Neural cell (in vitro differentiated cells): ENCODE results near the gene ASTL. TPM values are rescaled to one million over a fixed set of nuclear protein-coding genes. Genes with fewer than 3 reads are reported as not detected.
"Not testable (repeated sequence)": the region's sequence is repeated elsewhere in the genome, so short reads cannot be mapped to it uniquely, and the experiment has no call there.

ENCODE experiments used
- H2AFZ ChIP-seq: fragments of 200-600, 300-800 bp; sonication (generic), shearing (Covaris generic); 2 replicates; pipeline ENCODE4 v1.6.0; 2014; ENCODE audit warnings: low read depth, mild to moderate bottlenecking, antibody characterized with exemption, low read length, moderate library complexity
- H3F3A ChIP-seq: fragments of 200-600 bp; shearing (Covaris generic); 2 replicates; pipeline ENCODE4 v1.6.1; 2016; ENCODE audit warnings: mild to moderate bottlenecking, moderate library complexity, mixed read lengths, antibody characterized with exemption, low read length; ENCODE audit not compliant: insufficient read depth, poor library complexity, severe bottlenecking
- H3K27ac ChIP-seq: fragments of 200-600, 300-800 bp; sonication (generic), shearing (Covaris generic); 2 replicates; pipeline ENCODE4 v1.5.1; 2014; ENCODE audit warnings: mild to moderate bottlenecking, low read length, moderate library complexity
- H3K27me3 ChIP-seq: fragments of 300-800, 200-600 bp; sonication (generic), shearing (Covaris generic); 2 replicates; pipeline ENCODE4 v1.6.0; 2014; ENCODE audit warnings: mild to moderate bottlenecking, low read depth, low read length, moderate library complexity; ENCODE audit not compliant: insufficient read depth
- H3K36me3 ChIP-seq: fragments of 300-800, 200-600 bp; sonication (generic), shearing (Covaris generic); 2 replicates; pipeline ENCODE4 v1.5.1; 2014; ENCODE audit warnings: mild to moderate bottlenecking, antibody characterized with exemption, low read length, moderate library complexity; ENCODE audit not compliant: insufficient read depth
- H3K4me2 ChIP-seq: fragments of 300-800, 200-600 bp; sonication (generic), shearing (Covaris generic); 2 replicates; pipeline ENCODE4 v1.6.0; 2014; ENCODE audit warnings: mild to moderate bottlenecking, low read length
- H3K4me3 ChIP-seq: fragments of 300-800, 200-600 bp; sonication (generic), shearing (Covaris generic); 2 replicates; pipeline ENCODE4 v1.5.1; 2014; ENCODE audit warnings: mild to moderate bottlenecking, low read length, moderate library complexity
- H3K79me2 ChIP-seq: fragments of 200-600 bp; shearing (Covaris generic); replicated peaks from 2 replicates; pipeline ENCODE4 v1.6.0; 2014; ENCODE audit warnings: mild to moderate bottlenecking, low read length, moderate library complexity; ENCODE audit not compliant: insufficient read depth
- H3K9ac ChIP-seq: fragments of 300-800, 200-600 bp; sonication (generic), shearing (Covaris generic); 2 replicates; pipeline ENCODE4 v1.6.1; 2016; ENCODE audit warnings: mild to moderate bottlenecking, low read length, mixed read lengths
- H3K9me2 ChIP-seq: fragments of 200-600 bp; shearing (Covaris generic); 2 replicates; pipeline ENCODE4 v1.6.1; 2016; ENCODE audit warnings: mild to moderate bottlenecking, low read length, mixed read lengths; ENCODE audit not compliant: insufficient read depth
- H3K9me3 ChIP-seq: fragments of 200-600, 300-800 bp; sonication (generic), shearing (Covaris generic); 2 replicates; pipeline ENCODE4 v1.6.1; 2016; ENCODE audit warnings: mild to moderate bottlenecking, mixed run types, low read length, moderate library complexity, mixed read lengths
- H4K20me1 ChIP-seq: fragments of 200-600 bp; shearing (Covaris generic); 2 replicates; pipeline ENCODE4 v1.6.1; 2016; ENCODE audit warnings: mild to moderate bottlenecking, mixed run types; ENCODE audit not compliant: insufficient read depth
- EP300 ChIP-seq: fragments of 450-650 bp; conservative IDR thresholded peaks from 2 replicates; pipeline ENCODE4 v1.6.1; 2014; ENCODE audit warnings: antibody characterized with exemption, mild to moderate bottlenecking, moderate library complexity; ENCODE audit not compliant: poor library complexity, severe bottlenecking
- EZH2 ChIP-seq: fragments of 200-600, 300-800 bp; shearing (Covaris generic), sonication (generic); IDR thresholded peaks from 2 replicates; pipeline ENCODE4 v1.6.1; 2014; ENCODE audit warnings: antibody characterized with exemption, low read length, borderline replicate concordance, mild to moderate bottlenecking; ENCODE audit not compliant: insufficient read depth, poor library complexity, severe bottlenecking
- MXI1 ChIP-seq: fragments of 450-650 bp; conservative IDR thresholded peaks from 2 replicates; pipeline ENCODE4 v1.6.1; 2014; ENCODE audit warnings: antibody characterized with exemption, mild to moderate bottlenecking; ENCODE audit not compliant: poor library complexity, severe bottlenecking
- POLR2AphosphoS5 ChIP-seq: IDR thresholded peaks from 2 replicates; pipeline ENCODE4 v1.6.1; 2012
- RAD21 ChIP-seq: fragments of 450-650 bp; conservative IDR thresholded peaks from 2 replicates; pipeline ENCODE4 v1.6.1; 2014; ENCODE audit warnings: antibody characterized with exemption, mild to moderate bottlenecking, moderate library complexity
- SMC3 ChIP-seq: fragments of 450-650 bp; conservative IDR thresholded peaks from 2 replicates; pipeline ENCODE4 v1.6.1; 2014; ENCODE audit warnings: antibody characterized with exemption, mild to moderate bottlenecking, moderate library complexity; ENCODE audit not compliant: poor library complexity
- TAF1 ChIP-seq: IDR thresholded peaks from 2 replicates; pipeline ENCODE4 v1.6.1; 2012; ENCODE audit warnings: low read depth
- polyA plus RNA-seq: library from polyadenylated mRNA; depleted of rRNA; stranded (reverse); fragments of >200 nt; gene quantifications from 2 replicates; pipeline ENCODE4 v1.2.3, GENCODE V29; 2014
- TF ChIP-seq, protein P1 (sequence below): fragments of 450-650 bp; IDR thresholded peaks from 2 replicates; pipeline ENCODE4 v1.5.1; 2014; ENCODE audit warnings: antibody characterized with exemption, mild to moderate bottlenecking, moderate library complexity; ENCODE audit not compliant: poor library complexity, severe bottlenecking
- TF ChIP-seq, protein P2 (sequence below): IDR thresholded peaks from 2 replicates; pipeline ENCODE4 v1.6.1; 2012; ENCODE audit warnings: borderline replicate concordance

ASTL gene
- polyA plus RNA-seq, 1 donor from 2014 or later: not detected

DNA sequence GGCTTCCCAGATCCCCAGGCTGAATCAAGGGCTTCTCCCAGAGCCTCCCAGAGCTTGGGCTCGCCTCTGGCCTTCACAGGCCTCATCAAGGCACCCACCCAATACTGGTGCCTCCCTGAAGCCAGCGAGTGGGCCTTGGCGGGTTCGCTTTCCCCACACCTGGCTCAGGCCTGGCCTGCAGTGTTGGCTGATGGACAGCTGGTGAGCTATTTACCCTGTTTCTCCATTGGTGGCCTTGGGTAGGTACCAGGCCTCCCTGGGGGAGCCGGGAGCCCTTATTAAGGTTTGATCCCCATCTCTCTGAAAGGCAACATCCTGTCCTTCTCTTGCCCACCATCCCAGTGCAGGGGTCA lies 25.1 kb upstream of the ASTL start:
- H3K9me2 ChIP-seq: no peaks in the 10 kb centered on the region
- no peak overlapping the region for H3K4me2 ChIP-seq
- TF ChIP-seq POLR2AphosphoS5 (no peak), TAF1 (no peak), MXI1 (no peak), RAD21 (no peak), EP300 (no peak), EZH2 (no peak), SMC3 (no peak)
- TF ChIP-seq, protein P1, sequence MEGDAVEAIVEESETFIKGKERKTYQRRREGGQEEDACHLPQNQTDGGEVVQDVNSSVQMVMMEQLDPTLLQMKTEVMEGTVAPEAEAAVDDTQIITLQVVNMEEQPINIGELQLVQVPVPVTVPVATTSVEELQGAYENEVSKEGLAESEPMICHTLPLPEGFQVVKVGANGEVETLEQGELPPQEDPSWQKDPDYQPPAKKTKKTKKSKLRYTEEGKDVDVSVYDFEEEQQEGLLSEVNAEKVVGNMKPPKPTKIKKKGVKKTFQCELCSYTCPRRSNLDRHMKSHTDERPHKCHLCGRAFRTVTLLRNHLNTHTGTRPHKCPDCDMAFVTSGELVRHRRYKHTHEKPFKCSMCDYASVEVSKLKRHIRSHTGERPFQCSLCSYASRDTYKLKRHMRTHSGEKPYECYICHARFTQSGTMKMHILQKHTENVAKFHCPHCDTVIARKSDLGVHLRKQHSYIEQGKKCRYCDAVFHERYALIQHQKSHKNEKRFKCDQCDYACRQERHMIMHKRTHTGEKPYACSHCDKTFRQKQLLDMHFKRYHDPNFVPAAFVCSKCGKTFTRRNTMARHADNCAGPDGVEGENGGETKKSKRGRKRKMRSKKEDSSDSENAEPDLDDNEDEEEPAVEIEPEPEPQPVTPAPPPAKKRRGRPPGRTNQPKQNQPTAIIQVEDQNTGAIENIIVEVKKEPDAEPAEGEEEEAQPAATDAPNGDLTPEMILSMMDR: no peak
- TF ChIP-seq, protein P2, sequence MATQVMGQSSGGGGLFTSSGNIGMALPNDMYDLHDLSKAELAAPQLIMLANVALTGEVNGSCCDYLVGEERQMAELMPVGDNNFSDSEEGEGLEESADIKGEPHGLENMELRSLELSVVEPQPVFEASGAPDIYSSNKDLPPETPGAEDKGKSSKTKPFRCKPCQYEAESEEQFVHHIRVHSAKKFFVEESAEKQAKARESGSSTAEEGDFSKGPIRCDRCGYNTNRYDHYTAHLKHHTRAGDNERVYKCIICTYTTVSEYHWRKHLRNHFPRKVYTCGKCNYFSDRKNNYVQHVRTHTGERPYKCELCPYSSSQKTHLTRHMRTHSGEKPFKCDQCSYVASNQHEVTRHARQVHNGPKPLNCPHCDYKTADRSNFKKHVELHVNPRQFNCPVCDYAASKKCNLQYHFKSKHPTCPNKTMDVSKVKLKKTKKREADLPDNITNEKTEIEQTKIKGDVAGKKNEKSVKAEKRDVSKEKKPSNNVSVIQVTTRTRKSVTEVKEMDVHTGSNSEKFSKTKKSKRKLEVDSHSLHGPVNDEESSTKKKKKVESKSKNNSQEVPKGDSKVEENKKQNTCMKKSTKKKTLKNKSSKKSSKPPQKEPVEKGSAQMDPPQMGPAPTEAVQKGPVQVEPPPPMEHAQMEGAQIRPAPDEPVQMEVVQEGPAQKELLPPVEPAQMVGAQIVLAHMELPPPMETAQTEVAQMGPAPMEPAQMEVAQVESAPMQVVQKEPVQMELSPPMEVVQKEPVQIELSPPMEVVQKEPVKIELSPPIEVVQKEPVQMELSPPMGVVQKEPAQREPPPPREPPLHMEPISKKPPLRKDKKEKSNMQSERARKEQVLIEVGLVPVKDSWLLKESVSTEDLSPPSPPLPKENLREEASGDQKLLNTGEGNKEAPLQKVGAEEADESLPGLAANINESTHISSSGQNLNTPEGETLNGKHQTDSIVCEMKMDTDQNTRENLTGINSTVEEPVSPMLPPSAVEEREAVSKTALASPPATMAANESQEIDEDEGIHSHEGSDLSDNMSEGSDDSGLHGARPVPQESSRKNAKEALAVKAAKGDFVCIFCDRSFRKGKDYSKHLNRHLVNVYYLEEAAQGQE: no peak
- H3K9me3 ChIP-seq: no peaks in the 10 kb centered on the region
- H4K20me1 ChIP-seq: no peaks in the 10 kb centered on the region
- no peak overlapping the region for H2AFZ ChIP-seq
- no peak overlapping the region for H3K27ac ChIP-seq
- H3K36me3 ChIP-seq: no peaks in the 10 kb centered on the region
- no peak overlapping the region for H3K9ac ChIP-seq
- no peaks in the 10 kb centered on the region for H3K79me2 ChIP-seq
- no peaks in the 10 kb centered on the region for H3F3A ChIP-seq
- no peak overlapping the region for H3K4me3 ChIP-seq
- H3K27me3 ChIP-seq: no peaks in the 10 kb centered on the region

DNA sequence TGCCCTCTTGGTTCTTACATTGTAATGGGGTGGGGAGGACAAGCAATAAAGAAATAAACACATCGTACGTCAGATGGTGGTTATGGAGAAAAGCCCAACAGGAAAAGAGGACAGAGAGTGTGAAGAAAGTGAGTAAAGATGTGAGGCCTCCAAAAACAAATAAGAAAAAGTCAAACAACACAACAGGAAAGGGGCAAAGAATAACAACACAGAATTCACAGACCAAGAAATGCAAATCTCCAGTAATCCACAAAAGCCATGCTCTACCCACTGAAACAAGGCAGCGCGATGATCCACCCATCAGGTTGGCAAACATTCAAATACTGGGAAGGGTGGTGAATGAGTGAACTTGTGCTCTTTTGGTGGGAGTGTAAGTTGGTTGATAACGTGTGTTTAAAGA lies 23.6 kb upstream of the ASTL start:
- Histone ChIP-seq H4K20me1 (no peaks in the 10 kb centered on the region), H3K36me3 (no peaks in the 10 kb centered on the region), H3K4me3 (no peak overlapping the region), H2AFZ (no peak overlapping the region), H3K27me3 (no peaks in the 10 kb centered on the region), H3K79me2 (no peaks in the 10 kb centered on the region), H3K9ac (no peak overlapping the region), H3K4me2 (no peak overlapping the region), H3K9me3 (no peaks in the 10 kb centered on the region), H3K9me2 (no peaks in the 10 kb centered on the region), H3F3A (no peaks in the 10 kb centered on the region), H3K27ac (no peak overlapping the region)
- TF ChIP-seq EP300 (no peak), POLR2AphosphoS5 (no peak), SMC3 (no peak), MXI1 (no peak), EZH2 (no peak), RAD21 (no peak), TAF1 (no peak)
- TF ChIP-seq, protein P2: no peak
- TF ChIP-seq, protein P1: no peak

DNA sequence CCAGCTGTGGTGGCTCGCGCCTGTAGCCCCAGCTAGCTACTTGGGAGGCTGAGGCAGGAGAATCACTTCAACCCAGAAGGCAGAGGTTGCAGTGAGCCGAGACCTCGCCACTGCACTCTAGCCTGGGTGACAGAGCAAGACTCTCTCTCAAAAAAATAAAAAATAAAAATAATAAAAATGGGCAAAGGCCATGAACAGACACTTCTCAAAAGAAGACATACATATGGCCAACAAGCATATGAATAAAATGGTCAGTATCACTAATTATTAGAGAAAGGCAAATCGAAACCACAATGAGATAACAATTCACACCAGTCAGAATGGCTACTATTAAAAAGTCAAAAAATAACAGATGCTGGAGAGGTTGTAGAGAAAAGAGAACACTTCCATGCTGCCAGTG lies 22.1 kb upstream of the ASTL start:
- H3K9ac ChIP-seq, H3K9me3 ChIP-seq, H4K20me1 ChIP-seq: not testable (repeated sequence)

More for the DNA sequence above, 22.1 kb upstream of the ASTL start:
- not testable (repeated sequence) for H3K9me2 ChIP-seq, H3K27ac ChIP-seq, H3K4me3 ChIP-seq, H3K27me3 ChIP-seq, H3F3A ChIP-seq, H3K79me2 ChIP-seq, H2AFZ ChIP-seq, H3K4me2 ChIP-seq, H3K36me3 ChIP-seq
